Liver (tissue), 9 donors: ENCODE data around the gene PARN. TPM values are rescaled to one million over a fixed set of nuclear protein-coding genes. Genes with fewer than 3 reads are reported as not detected.

ENCODE experiments used
- DNase-seq: peaks from one replicate; pipeline ENCODE4 v3.0.0-alpha.2; 2017; ENCODE audit warnings: low spot score
- H3K27ac ChIP-seq, 2 donors: one replicate each; pipeline ENCODE4 v1.7.0; 2013; ENCODE audit warnings: inconsistent platforms in 2 of 2, low read length in 2 of 2, control low read depth in 1 of 2, low read depth in 1 of 2, mild to moderate bottlenecking in 1 of 2
- H3K27me3 ChIP-seq, 4 donors: one replicate each; pipeline versions ENCODE4 v1.6.1 to v1.7.0; 2013; ENCODE audit warnings: low read length in 3 of 4, inconsistent platforms in 1 of 4, mild to moderate bottlenecking in 1 of 4, moderate library complexity in 1 of 4; ENCODE audit not compliant: control insufficient read depth in 4 of 4, insufficient read depth in 4 of 4
- H3K36me3 ChIP-seq, 4 donors: one replicate each; pipeline versions ENCODE4 v1.6.1 to v1.7.0; 2013; ENCODE audit warnings: low read length in 3 of 4, mild to moderate bottlenecking in 3 of 4, low read depth in 1 of 4, moderate library complexity in 1 of 4; ENCODE audit not compliant: control insufficient read depth in 4 of 4, insufficient read depth in 3 of 4
- H3K4me1 ChIP-seq, 4 donors: one replicate each; pipeline versions ENCODE4 v1.6.1 to v1.7.0; 2013; ENCODE audit warnings: low read length in 3 of 4, mild to moderate bottlenecking in 3 of 4, moderate library complexity in 1 of 4; ENCODE audit not compliant: control insufficient read depth in 4 of 4, insufficient read depth in 4 of 4
- H3K4me3 ChIP-seq, 3 donors: one replicate each; pipeline versions ENCODE4 v1.6.1 to v1.7.0; 2013; ENCODE audit warnings: low read length in 3 of 3, control low read depth in 1 of 3, low read depth in 1 of 3, mild to moderate bottlenecking in 1 of 3
- H3K9ac ChIP-seq, 2 donors: one replicate each; pipeline ENCODE4 v1.7.0; 2013; ENCODE audit warnings: low read length in 2 of 2, mild to moderate bottlenecking in 2 of 2, moderate library complexity in 2 of 2, control low read depth in 1 of 2, low read depth in 1 of 2
- H3K9me3 ChIP-seq, 4 donors: one replicate each; pipeline versions ENCODE4 v1.6.1 to v1.7.0; 2013; ENCODE audit warnings: low read length in 3 of 4; ENCODE audit not compliant: control insufficient read depth in 4 of 4
- EGR1 ChIP-seq, 2 donors: IDR thresholded peaks; 2 replicates each; pipeline ENCODE4 v1.6.1; 2016 to 2018; ENCODE audit warnings: antibody characterized with exemption in 2 of 2, low read depth in 2 of 2
- FOXA2 ChIP-seq: IDR thresholded peaks from 2 replicates; pipeline ENCODE4 v1.6.1; 2016; ENCODE audit warnings: antibody characterized with exemption
- GABPA ChIP-seq, 2 donors: IDR thresholded peaks in 1 of 2; conservative IDR thresholded peaks in 1 of 2; 2 replicates each; pipeline ENCODE4 v1.6.1; 2016; ENCODE audit warnings: antibody characterized with exemption in 2 of 2, mild to moderate bottlenecking in 1 of 2, moderate library complexity in 1 of 2
- HNF4G ChIP-seq: IDR thresholded peaks from 2 replicates; pipeline ENCODE4 v1.6.1; 2016; ENCODE audit warnings: antibody characterized with exemption
- JUND ChIP-seq, 2 donors: IDR thresholded peaks; 2 replicates each; pipeline ENCODE4 v1.6.1; 2016; ENCODE audit warnings: antibody characterized with exemption in 2 of 2
- MAX ChIP-seq: IDR thresholded peaks from 2 replicates; pipeline ENCODE4 v1.6.1; 2016; ENCODE audit warnings: antibody characterized with exemption
- NR2F2 ChIP-seq: IDR thresholded peaks from 2 replicates; pipeline ENCODE4 v1.6.1; 2016; ENCODE audit warnings: antibody characterized with exemption
- RAD21 ChIP-seq, 2 donors: IDR thresholded peaks; 2 replicates each; pipeline ENCODE4 v1.6.1; 2016; ENCODE audit warnings: antibody characterized with exemption in 2 of 2, mild to moderate bottlenecking in 2 of 2
- RXRA ChIP-seq, 2 donors: IDR thresholded peaks; 2 replicates each; pipeline ENCODE4 v1.6.1; 2017 to 2018; ENCODE audit warnings: antibody characterized with exemption in 2 of 2, mild to moderate bottlenecking in 1 of 2
- TAF1 ChIP-seq: conservative IDR thresholded peaks from 2 replicates; pipeline ENCODE4 v1.6.1; 2016; ENCODE audit warnings: antibody characterized with exemption, mild to moderate bottlenecking
- YY1 ChIP-seq: IDR thresholded peaks from 2 replicates; pipeline ENCODE4 v1.6.1; 2016; ENCODE audit warnings: antibody characterized with exemption, mild to moderate bottlenecking
- WGBS: extraction: QIAGEN DNeasy Blood & Tissue Kit; methylation state at CpG from one replicate; pipeline ENCODE4 v1.1.7; 2013; 5-methylcytosine and 5-hydroxymethylcytosine counted together
- polyA plus RNA-seq, 2 donors: library from polyadenylated mRNA; stranded (reverse) in 1 of 2; unstranded in 1 of 2; fragments of 200-250 nt in 1 of 2; fragments of >200 nt in 1 of 2; fragmentation: Nextera tagmentation in 1 of 2; extraction: Ambion mirVana in 1 of 2; gene quantifications; one replicate each; pipeline versions ENCODE4 v1.2.1 to v1.2.3, GENCODE V29; 2013 to 2015
- total RNA-seq, 2 donors: library from RNA; depleted of rRNA; stranded (reverse); fragments of >200 nt; gene quantifications; one replicate each; pipeline ENCODE4 v1.2.3, GENCODE V29; 2014
- TF ChIP-seq, protein P1 (sequence below): IDR thresholded peaks from 2 replicates; pipeline ENCODE4 v1.6.1; 2016; ENCODE audit warnings: antibody characterized with exemption
- TF ChIP-seq, protein P2 (sequence below): IDR thresholded peaks from 2 replicates; pipeline ENCODE4 v1.6.1; 2016; ENCODE audit warnings: antibody characterized with exemption, mild to moderate bottlenecking
- TF ChIP-seq, protein P3 (sequence below): fragments of 150-350 bp; IDR thresholded peaks from 2 replicates; pipeline ENCODE4 v1.5.1; 2017; ENCODE audit warnings: improper control_type of control experiment, low read depth, low read length; ENCODE audit not compliant: missing input control
- TF ChIP-seq, protein P4 (sequence below): IDR thresholded peaks from 2 replicates; pipeline ENCODE4 v1.6.1; 2016; ENCODE audit warnings: antibody characterized with exemption
- donor health status: healthy.
- donor health status: healthy.
- donor health status: healthy.
- donor health status: healthy.
- donor health status: healthy.

The PARN gene
- total and polyA plus RNA-seq, 4 donors: 7.9 to 19.7 (median 9.7) TPM

GRCh38 chr16:14538604-14539003, 91.5 kb downstream of the PARN start:
- no peak overlapping the region for H3K4me3 ChIP-seq
- peaks cover 0 to 1% (median 0%) of the 10 kb centered on the region in 4 donors for H3K9me3 ChIP-seq
- H3K36me3 ChIP-seq: peaks cover 0 to under 1% (median 0%) of the 10 kb centered on the region in 4 donors
- no peak for TF ChIP-seq MAX
- TF ChIP-seq, protein P1, sequence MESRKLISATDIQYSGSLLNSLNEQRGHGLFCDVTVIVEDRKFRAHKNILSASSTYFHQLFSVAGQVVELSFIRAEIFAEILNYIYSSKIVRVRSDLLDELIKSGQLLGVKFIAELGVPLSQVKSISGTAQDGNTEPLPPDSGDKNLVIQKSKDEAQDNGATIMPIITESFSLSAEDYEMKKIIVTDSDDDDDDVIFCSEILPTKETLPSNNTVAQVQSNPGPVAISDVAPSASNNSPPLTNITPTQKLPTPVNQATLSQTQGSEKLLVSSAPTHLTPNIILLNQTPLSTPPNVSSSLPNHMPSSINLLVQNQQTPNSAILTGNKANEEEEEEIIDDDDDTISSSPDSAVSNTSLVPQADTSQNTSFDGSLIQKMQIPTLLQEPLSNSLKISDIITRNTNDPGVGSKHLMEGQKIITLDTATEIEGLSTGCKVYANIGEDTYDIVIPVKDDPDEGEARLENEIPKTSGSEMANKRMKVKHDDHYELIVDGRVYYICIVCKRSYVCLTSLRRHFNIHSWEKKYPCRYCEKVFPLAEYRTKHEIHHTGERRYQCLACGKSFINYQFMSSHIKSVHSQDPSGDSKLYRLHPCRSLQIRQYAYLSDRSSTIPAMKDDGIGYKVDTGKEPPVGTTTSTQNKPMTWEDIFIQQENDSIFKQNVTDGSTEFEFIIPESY: no peak
- no peak for TF ChIP-seq FOXA2
- no peak for TF ChIP-seq JUND (IDR thresholded peaks at IDR 0.05)
- no peak for TF ChIP-seq HNF4G
- TF ChIP-seq TAF1: no peak
- no peak for TF ChIP-seq YY1
- no peak for DNase-seq
- no peak overlapping the region for H3K27ac ChIP-seq
- 97% methylated on average over 7 of the region's 7 CpGs for WGBS
- H3K27me3 ChIP-seq: no peaks in the 10 kb centered on the region
- H3K4me1 ChIP-seq: no peaks in the 10 kb centered on the region
- H3K9ac ChIP-seq: no peak overlapping the region

- Histone ChIP-seq H3K9me3 (no peaks in the 10 kb centered on the region), H3K4me1 (peaks cover 5 to 23% (median 12%) of the 10 kb centered on the region in 4 donors), H3K27me3 (no peaks in the 10 kb centered on the region), H3K9ac (no peak overlapping the region), H3K27ac (no peak overlapping the region), H3K36me3 (peaks cover 0 to 2% (median 0%) of the 10 kb centered on the region in 4 donors), H3K4me3 (no peak overlapping the region)
- no peak for TF ChIP-seq NR2F2
- TF ChIP-seq, protein P2, sequence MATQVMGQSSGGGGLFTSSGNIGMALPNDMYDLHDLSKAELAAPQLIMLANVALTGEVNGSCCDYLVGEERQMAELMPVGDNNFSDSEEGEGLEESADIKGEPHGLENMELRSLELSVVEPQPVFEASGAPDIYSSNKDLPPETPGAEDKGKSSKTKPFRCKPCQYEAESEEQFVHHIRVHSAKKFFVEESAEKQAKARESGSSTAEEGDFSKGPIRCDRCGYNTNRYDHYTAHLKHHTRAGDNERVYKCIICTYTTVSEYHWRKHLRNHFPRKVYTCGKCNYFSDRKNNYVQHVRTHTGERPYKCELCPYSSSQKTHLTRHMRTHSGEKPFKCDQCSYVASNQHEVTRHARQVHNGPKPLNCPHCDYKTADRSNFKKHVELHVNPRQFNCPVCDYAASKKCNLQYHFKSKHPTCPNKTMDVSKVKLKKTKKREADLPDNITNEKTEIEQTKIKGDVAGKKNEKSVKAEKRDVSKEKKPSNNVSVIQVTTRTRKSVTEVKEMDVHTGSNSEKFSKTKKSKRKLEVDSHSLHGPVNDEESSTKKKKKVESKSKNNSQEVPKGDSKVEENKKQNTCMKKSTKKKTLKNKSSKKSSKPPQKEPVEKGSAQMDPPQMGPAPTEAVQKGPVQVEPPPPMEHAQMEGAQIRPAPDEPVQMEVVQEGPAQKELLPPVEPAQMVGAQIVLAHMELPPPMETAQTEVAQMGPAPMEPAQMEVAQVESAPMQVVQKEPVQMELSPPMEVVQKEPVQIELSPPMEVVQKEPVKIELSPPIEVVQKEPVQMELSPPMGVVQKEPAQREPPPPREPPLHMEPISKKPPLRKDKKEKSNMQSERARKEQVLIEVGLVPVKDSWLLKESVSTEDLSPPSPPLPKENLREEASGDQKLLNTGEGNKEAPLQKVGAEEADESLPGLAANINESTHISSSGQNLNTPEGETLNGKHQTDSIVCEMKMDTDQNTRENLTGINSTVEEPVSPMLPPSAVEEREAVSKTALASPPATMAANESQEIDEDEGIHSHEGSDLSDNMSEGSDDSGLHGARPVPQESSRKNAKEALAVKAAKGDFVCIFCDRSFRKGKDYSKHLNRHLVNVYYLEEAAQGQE: no peak
- TF ChIP-seq RXRA (IDR thresholded peaks at IDR 0.05): no peak
- TF ChIP-seq, protein P1: no peak
- WGBS: 97% methylated on average over 5 of the region's 5 CpGs
- DNase-seq: no peak
These were observed 98.4 kb downstream of the PARN start for GRCh38 chr16:14531613-14532012.

DNA sequence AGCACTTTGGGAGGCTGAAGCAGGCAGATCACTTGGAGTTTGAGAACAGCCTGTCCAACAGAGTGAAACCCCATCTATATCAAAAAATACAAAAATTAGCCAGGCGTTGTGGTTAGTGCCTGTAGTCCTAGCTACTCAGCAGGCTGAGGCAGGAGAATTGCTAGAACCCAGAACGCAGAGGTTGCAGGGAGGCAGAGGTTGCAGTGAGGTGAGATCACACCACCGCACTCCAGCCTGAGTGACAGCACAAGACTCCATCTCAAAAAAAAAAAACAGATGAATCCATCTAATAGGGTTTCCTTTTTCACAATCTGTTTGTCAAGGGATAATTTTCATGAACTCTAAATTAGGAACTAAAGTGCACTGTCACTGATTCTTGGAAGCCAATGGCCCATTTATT, 99.0 kb downstream of the PARN start:
- Histone ChIP-seq H3K27ac (no peak overlapping the region), H3K4me3 (no peak overlapping the region), H3K9ac (no peak overlapping the region), H3K27me3 (no peaks in the 10 kb centered on the region), H3K36me3 (peaks cover 0 to 2% (median 0%) of the 10 kb centered on the region in 4 donors), H3K4me1 (peaks cover 6 to 25% (median 12%) of the 10 kb centered on the region in 4 donors), H3K9me3 (no peaks in the 10 kb centered on the region)
- 96% methylated on average over 3 of the region's 3 CpGs for WGBS
- no peak for DNase-seq
- TF ChIP-seq GABPA (IDR thresholded peaks at IDR 0.05 in 1 of 2, conservative IDR thresholded peaks at IDR 0.05 in 1 of 2) (no peak), YY1 (no peak), EGR1 (IDR thresholded peaks at IDR 0.05; ENCODE audit: low read depth in 2 of 2) (no peak), RAD21 (IDR thresholded peaks at IDR 0.05) (no peak), HNF4G (no peak)
- TF ChIP-seq, protein P3, sequence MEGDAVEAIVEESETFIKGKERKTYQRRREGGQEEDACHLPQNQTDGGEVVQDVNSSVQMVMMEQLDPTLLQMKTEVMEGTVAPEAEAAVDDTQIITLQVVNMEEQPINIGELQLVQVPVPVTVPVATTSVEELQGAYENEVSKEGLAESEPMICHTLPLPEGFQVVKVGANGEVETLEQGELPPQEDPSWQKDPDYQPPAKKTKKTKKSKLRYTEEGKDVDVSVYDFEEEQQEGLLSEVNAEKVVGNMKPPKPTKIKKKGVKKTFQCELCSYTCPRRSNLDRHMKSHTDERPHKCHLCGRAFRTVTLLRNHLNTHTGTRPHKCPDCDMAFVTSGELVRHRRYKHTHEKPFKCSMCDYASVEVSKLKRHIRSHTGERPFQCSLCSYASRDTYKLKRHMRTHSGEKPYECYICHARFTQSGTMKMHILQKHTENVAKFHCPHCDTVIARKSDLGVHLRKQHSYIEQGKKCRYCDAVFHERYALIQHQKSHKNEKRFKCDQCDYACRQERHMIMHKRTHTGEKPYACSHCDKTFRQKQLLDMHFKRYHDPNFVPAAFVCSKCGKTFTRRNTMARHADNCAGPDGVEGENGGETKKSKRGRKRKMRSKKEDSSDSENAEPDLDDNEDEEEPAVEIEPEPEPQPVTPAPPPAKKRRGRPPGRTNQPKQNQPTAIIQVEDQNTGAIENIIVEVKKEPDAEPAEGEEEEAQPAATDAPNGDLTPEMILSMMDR: no peak
- TF ChIP-seq, protein P4, sequence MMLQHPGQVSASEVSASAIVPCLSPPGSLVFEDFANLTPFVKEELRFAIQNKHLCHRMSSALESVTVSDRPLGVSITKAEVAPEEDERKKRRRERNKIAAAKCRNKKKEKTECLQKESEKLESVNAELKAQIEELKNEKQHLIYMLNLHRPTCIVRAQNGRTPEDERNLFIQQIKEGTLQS: no peak
